ENCODE measurements around the gene ENPP7.

Gene ENPP7

GRCh38 chr17:79788455-79788854 lies 57.7 kb downstream of the ENPP7 start:
- Histone ChIP-seq H3K4me2 (ENCODE audit: low read depth, low read length, poor library complexity, severe bottlenecking) (no peak overlapping the region), H3F3A (ENCODE audit: insufficient read depth) (0 out of 2 replicates have a peak, but pooled peaks cover 2% of the 10 kb centered on the region), H3K27ac (ENCODE audit: low read depth, low read length) (no peak overlapping the region), H3K9ac (ENCODE audit: low read length) (no peak overlapping the region), H3K79me2 (ENCODE audit: insufficient read depth, low read length) (no peaks in the 10 kb centered on the region), H2AFZ (ENCODE audit: low read depth, low read length, severe bottlenecking) (no peak overlapping the region), H3K27me3 (ENCODE audit: low read length) (no peaks in the 10 kb centered on the region), H3K9me2 (replicated peaks; ENCODE audit: insufficient read depth, low read length) (no peaks in the 10 kb centered on the region), H3K36me3 (ENCODE audit: low read length) (no peaks in the 10 kb centered on the region), H3K9me3 (ENCODE audit: insufficient read depth, low read length) (no peaks in the 10 kb centered on the region), H4K20me1 (ENCODE audit: low read depth, low read length) (no peaks in the 10 kb centered on the region), H3K4me3 (ENCODE audit: insufficient read depth, low read length, poor library complexity, severe bottlenecking) (no peak overlapping the region)
- no peak for TF ChIP-seq EZH2phosphoT487 (conservative IDR thresholded peaks at IDR 0.05; ENCODE audit: low read length)
- TF ChIP-seq, protein P1, sequence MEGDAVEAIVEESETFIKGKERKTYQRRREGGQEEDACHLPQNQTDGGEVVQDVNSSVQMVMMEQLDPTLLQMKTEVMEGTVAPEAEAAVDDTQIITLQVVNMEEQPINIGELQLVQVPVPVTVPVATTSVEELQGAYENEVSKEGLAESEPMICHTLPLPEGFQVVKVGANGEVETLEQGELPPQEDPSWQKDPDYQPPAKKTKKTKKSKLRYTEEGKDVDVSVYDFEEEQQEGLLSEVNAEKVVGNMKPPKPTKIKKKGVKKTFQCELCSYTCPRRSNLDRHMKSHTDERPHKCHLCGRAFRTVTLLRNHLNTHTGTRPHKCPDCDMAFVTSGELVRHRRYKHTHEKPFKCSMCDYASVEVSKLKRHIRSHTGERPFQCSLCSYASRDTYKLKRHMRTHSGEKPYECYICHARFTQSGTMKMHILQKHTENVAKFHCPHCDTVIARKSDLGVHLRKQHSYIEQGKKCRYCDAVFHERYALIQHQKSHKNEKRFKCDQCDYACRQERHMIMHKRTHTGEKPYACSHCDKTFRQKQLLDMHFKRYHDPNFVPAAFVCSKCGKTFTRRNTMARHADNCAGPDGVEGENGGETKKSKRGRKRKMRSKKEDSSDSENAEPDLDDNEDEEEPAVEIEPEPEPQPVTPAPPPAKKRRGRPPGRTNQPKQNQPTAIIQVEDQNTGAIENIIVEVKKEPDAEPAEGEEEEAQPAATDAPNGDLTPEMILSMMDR (IDR thresholded peaks at IDR 0.05; ENCODE audit: insufficient read depth, low read length, poor library complexity, severe bottlenecking), result no peak

DNA sequence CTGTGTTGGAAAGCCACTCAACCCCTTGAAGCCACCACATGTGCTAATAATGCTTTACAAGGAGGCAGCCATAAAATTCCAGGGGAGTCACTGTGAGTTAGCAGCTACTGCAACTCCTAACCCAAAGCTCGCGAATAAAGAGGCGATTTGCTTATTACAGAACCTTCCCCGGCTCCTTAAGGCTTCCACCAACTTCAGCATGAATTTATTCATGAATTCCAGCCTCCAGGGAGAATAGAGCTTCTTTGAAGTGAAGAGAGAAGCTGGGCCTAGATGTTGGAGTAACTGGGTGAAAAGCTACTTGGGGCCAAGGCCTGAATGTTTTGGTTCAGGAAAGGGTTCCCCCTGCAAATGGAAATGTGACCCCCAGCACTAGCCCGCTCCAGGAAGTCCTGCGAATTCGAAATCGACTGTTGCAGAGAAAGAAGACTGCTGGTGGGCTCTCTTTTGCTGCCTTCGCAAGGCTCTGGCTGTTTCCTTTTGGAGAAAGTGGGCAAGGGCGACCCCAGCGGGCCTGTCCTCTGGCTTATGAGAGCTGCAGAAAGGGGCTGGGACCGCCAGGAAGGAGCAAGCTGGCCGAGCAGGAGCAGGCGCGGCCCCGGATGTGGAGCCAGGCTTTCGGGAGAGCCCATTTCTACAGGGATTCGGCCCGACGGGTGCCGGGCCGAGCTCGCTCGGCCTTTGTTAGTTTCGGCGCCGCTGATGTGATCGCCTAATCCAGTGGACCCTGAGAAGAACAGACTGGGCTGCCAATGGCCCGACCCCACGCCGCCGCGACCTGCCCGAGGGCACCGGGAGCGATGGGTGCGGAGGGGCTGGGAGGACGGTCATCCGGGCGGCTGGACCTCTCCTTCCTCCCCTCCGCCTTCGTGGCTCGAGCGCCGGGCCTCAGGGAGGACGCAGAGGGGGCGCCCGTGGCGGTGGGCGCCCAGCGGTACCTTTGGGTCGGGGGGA lies 58.5 kb downstream of the ENPP7 start:
- H3K36me3 ChIP-seq (ENCODE audit: low read length), result no peaks in the 10 kb centered on the region
- TF ChIP-seq, protein P1 (IDR thresholded peaks at IDR 0.05; ENCODE audit: insufficient read depth, low read length, poor library complexity, severe bottlenecking), result no peak
- TF ChIP-seq EZH2phosphoT487 (conservative IDR thresholded peaks at IDR 0.05; ENCODE audit: low read length), result no peak
- H3K4me3 ChIP-seq (ENCODE audit: insufficient read depth, low read length, poor library complexity, severe bottlenecking), result no peak overlapping the region
- no peaks in the 10 kb centered on the region for H3K9me3 ChIP-seq (ENCODE audit: insufficient read depth, low read length)
- H4K20me1 ChIP-seq (ENCODE audit: low read depth, low read length), result no peaks in the 10 kb centered on the region
- H3K79me2 ChIP-seq (ENCODE audit: insufficient read depth, low read length), result no peaks in the 10 kb centered on the region
- H3K9me2 ChIP-seq (replicated peaks; ENCODE audit: insufficient read depth, low read length), result no peaks in the 10 kb centered on the region
- no peak overlapping the region for H3K4me2 ChIP-seq (ENCODE audit: low read depth, low read length, poor library complexity, severe bottlenecking)
- H3K9ac ChIP-seq (ENCODE audit: low read length), result no peak overlapping the region
- H3K27ac ChIP-seq (ENCODE audit: low read depth, low read length), result no peak overlapping the region
- 0 out of 2 replicates have a peak, but pooled peaks cover 2% of the 10 kb centered on the region for H3F3A ChIP-seq (ENCODE audit: insufficient read depth)
- H3K27me3 ChIP-seq (ENCODE audit: low read length), result no peaks in the 10 kb centered on the region
- H2AFZ ChIP-seq (ENCODE audit: low read depth, low read length, severe bottlenecking), result no peak overlapping the region

DNA sequence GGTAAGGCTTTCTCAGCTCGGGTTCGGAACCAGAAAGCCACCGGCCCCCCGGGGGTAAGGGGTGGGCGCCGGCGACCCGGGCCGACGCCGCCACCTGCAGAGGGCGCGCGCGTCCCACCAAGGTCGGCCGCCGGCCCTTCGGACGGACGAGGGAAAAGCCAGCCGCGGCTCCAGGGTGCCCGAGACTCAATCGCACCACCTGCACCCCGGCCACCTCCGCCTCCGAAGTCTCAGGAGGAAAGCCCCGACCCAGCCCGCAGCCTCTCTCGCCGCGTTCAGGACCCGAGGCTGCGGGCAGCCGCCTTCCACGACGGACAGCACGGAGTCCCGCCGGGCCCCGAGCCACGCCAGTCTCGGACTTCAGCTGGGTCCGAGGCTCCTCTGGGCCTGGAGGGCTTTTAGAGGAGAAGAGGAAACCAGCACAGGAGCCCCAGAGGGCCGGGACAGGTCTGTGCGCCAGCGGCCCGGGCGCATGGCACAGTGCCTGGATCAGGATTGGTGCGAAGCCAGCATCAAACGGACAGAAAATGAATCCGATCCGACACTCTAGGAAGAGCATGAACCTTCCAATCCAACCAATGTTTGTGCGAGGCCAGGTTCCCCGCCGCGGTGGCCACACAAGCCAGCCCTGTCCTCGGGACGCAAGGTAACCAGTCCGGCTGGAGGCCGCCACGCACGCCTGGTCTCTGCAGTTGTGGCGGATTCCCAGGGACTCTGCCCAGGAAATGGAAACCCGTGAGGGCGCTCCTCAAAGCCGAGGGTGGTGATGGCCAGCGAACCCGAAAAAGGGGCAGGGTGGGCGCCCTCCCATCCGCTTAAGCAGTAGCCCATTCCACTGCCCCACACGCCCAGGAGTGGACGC lies 59.4 kb downstream of the ENPP7 start:
- no peak overlapping the region for H3K27ac ChIP-seq (ENCODE audit: low read depth, low read length)
- no peaks in the 10 kb centered on the region for H3K79me2 ChIP-seq (ENCODE audit: insufficient read depth, low read length)
- H3K9ac ChIP-seq (ENCODE audit: low read length), result no peak overlapping the region
- H3K9me2 ChIP-seq (replicated peaks; ENCODE audit: insufficient read depth, low read length), result no peaks in the 10 kb centered on the region
- TF ChIP-seq, protein P1 (IDR thresholded peaks at IDR 0.05; ENCODE audit: insufficient read depth, low read length, poor library complexity, severe bottlenecking), result peak; percentile 27
- no peak for TF ChIP-seq EZH2phosphoT487 (conservative IDR thresholded peaks at IDR 0.05; ENCODE audit: low read length)
- H3F3A ChIP-seq (ENCODE audit: insufficient read depth), result 0 out of 2 replicates have a peak, but pooled peaks cover 2% of the 10 kb centered on the region
- no peaks in the 10 kb centered on the region for H3K27me3 ChIP-seq (ENCODE audit: low read length)
- H2AFZ ChIP-seq (ENCODE audit: low read depth, low read length, severe bottlenecking), result no peak overlapping the region
- H3K4me3 ChIP-seq (ENCODE audit: insufficient read depth, low read length, poor library complexity, severe bottlenecking), result no peak overlapping the region
- no peaks in the 10 kb centered on the region for H3K9me3 ChIP-seq (ENCODE audit: insufficient read depth, low read length)
- H4K20me1 ChIP-seq (ENCODE audit: low read depth, low read length), result no peaks in the 10 kb centered on the region
- no peaks in the 10 kb centered on the region for H3K36me3 ChIP-seq (ENCODE audit: low read length)
- H3K4me2 ChIP-seq (ENCODE audit: low read depth, low read length, poor library complexity, severe bottlenecking), result no peak overlapping the region
